HS-27A (cell line): ENCODE measurements around the gene TNFAIP3.

ENCODE experiments used
- DNase-seq: peaks from one replicate; pipeline ENCODE4 v3.0.0-alpha.2; 2012; ENCODE audit warnings: low read depth, missing footprints

TNFAIP3 gene

GRCh38 chr6:137903274-137903932 is 36.3 kb downstream of the TNFAIP3 start:
- no peak for DNase-seq

GRCh38 chr6:137903933-137904821 is 37.1 kb downstream of the TNFAIP3 start:
- DNase-seq, result no peak

- DNase-seq, result no peak
Observed at GRCh38 chr6:137904822-137905617, 38.0 kb downstream of the TNFAIP3 start.

- DNase-seq, result no peak
Observed at GRCh38 chr6:137906020-137906472, 39.0 kb downstream of the TNFAIP3 start.

- no peak for DNase-seq
Observed at GRCh38 chr6:137907170-137907569, 40.1 kb downstream of the TNFAIP3 start.

- no peak for DNase-seq
Observed at GRCh38 chr6:137909533-137909932, 42.5 kb downstream of the TNFAIP3 start.

- DNase-seq, result no peak
Observed at GRCh38 chr6:137910424-137910834, 43.4 kb downstream of the TNFAIP3 start.

- DNase-seq, result no peak
Observed at GRCh38 chr6:137910843-137911456, 43.9 kb downstream of the TNFAIP3 start.

- DNase-seq, result no peak
Observed at GRCh38 chr6:137911675-137912191, 44.7 kb downstream of the TNFAIP3 start.

GRCh38 chr6:137912813-137913212 is 45.8 kb downstream of the TNFAIP3 start:
- DNase-seq, result no peak

- DNase-seq, result no peak
Observed at GRCh38 chr6:137913434-137913833, 46.4 kb downstream of the TNFAIP3 start.

GRCh38 chr6:137913996-137914529 is 47.0 kb downstream of the TNFAIP3 start:
- no peak for DNase-seq

GRCh38 chr6:137914530-137915193 is 47.6 kb downstream of the TNFAIP3 start:
- no peak for DNase-seq

- no peak for DNase-seq
Observed at GRCh38 chr6:137915790-137916189, 48.7 kb downstream of the TNFAIP3 start.

- DNase-seq, result no peak
Observed at GRCh38 chr6:137917551-137918325, 50.7 kb downstream of the TNFAIP3 start.

GRCh38 chr6:137919502-137919823 is 52.4 kb downstream of the TNFAIP3 start:
- no peak for DNase-seq

- no peak for DNase-seq
Observed at GRCh38 chr6:137919837-137920730, 53.0 kb downstream of the TNFAIP3 start.

- no peak for DNase-seq
Observed at GRCh38 chr6:137921823-137922222, 54.8 kb downstream of the TNFAIP3 start.
